GM19240 (cell line): ENCODE data around the gene RNF207.

Source experiments
- DNase-seq: peaks from one replicate; pipeline ENCODE4 v3.0.0; 2011; ENCODE audit warnings: low spot score; ENCODE audit not compliant: insufficient read length

RNF207 gene, protein sequence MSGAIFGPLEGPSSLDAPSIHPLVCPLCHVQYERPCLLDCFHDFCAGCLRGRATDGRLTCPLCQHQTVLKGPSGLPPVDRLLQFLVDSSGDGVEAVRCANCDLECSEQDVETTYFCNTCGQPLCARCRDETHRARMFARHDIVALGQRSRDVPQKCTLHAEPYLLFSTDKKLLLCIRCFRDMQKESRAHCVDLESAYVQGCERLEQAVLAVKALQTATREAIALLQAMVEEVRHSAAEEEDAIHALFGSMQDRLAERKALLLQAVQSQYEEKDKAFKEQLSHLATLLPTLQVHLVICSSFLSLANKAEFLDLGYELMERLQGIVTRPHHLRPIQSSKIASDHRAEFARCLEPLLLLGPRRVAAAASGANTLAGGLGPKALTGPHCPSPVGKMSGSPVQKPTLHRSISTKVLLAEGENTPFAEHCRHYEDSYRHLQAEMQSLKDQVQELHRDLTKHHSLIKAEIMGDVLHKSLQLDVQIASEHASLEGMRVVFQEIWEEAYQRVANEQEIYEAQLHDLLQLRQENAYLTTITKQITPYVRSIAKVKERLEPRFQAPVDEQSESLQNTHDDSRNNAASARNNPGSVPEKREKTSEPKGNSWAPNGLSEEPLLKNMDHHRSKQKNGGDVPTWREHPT

DNA sequence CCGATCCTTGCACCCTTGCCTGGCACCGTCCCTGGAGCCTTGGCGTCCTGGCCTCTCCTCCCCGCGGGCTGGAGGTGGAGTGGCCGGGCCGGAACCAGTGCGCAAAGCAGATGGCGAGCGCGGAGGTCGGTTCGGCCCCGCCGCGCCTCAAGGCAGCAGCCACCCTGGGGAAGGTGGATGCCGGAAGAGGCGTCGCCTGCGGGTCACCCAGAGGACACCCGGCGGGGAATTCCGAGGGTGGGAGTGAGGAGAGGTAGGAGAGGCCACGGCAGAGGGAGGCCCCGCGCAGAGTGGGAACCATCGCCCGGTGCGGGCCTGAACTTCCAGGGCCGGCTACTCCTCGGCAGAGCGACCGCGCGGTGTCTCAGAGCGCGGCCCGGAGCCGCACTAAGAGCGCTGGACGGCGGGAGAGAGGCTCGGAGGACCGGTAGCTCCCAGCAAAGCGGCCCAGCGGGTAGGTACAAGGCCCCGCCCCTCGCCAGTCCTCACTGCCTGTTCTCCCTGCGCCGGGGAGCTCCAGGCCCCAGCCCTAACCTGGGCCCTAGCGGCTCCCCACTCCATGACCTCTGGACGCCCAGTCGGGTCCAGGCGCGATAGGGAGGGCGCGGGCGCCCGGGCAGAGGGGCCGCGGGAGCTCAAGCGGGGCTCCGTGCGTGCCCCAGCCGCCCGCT is at the start of gene RNF207:
TSS of gene RNF207 (plus strand) at position 271 of the 671 bp plus-strand sequence. CDS start 417 bp downstream, outside the sequence.
- DNase-seq, result peak; percentile 60

DNA sequence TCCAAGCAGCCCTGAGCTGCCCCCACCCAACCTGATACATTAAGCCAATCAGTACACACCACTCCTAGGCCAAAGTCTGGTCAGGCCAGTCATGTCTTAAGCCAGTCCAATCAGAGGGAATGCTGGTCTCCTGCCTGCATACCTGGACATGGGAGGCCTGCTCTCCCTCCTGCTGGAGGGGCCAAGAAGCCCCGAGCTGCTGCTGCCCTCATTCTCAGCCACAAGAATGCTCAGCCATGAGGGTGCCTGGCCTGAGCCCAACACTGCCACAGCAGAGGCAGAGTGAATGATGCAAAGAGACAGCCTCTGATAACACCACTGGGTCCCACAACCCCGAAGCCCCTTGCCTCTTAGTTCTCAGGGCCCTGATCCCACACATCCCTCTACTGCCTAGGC is 48.8 kb upstream of the RNF207 start:
- DNase-seq, result no peak

DNA sequence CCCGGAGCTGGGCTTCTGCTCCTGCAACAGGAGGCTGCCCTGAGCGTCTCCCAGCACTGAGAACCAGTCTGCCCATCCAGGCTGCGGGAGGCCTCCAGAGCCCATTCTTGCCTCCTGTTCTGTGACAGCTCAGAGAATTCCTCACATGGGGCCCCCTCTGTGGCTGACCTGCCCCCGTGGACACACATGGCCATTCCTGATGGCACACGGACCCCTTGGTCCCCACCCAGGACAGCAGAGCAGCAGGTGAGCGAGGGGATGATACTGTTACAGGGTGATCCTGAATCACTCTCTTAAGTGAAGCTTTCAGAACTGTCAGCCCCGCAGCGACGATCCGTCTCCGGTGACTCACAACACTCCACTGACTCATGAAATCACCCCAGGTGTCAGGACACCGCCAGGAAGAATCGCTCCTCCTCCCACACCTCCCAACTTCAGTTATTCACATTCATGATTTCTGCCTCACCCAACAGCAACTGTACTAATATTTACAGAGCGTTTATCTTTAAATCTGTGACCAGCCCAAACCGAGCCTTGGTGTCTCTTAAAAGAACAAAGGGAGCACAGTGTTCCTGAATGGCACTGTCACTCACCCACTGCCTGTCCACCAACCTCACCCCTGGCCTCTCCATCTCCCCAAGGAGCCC is 48.3 kb upstream of the RNF207 start:
- no peak for DNase-seq

DNA sequence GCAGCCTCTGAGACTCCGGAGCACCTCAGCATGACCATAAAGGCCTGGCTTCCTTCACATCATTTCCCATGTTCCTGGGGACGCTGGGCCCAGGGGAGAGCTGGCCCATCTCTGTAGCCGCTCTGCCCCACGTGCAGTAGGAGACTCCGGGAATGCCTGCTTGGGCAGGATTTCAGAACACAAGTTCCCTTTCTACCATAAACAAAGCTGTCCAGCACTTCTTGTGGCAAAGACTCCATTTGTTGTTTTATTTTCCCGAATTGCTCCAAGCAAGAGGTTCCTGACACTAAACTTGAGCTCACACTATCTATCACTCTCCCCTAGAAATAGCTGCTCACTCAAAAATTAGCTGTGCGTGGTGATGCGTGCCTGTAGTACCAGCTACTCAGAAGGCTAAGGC is 47.7 kb upstream of the RNF207 start:
- DNase-seq, result no peak

DNA sequence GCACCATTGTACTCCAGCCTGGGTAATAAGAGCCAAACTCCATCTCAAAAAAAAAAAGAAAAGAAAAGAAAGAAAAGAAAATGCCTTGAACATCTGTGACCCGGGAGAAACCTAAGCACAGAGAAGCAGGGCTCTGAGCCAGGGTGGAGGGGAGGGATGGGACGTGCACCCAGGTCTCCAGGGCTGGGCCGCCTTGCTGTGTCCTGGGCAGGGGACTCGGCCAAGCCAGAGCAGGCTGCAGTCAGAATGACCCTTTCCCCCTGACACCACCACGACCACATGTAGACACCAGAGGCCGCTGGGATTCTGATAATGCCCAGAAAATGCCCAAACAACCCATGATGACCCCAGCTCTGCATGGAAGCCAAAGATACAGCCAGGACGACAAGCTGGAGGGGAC is 43.6 kb upstream of the RNF207 start:
- no peak for DNase-seq

DNA sequence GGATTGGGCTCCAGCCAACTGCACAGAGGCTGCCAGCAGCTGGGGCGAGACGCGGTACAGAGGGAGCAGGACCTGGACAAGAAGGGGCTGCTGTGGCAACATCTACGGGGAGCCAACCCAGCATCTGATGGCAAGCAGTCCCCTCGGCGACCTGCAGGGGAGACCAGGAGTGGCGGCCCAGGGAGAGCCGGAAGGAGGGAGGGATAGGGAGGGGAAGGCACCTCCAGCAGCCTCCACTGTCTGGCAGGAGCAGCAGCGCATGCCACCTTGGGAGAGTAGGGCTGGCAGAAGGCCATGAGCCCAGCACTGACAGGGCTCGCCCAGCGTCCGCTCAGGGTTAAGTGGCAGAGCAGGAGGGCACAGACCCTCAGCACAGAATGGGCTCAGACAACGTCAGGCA is 43.1 kb upstream of the RNF207 start:
- no peak for DNase-seq

DNA sequence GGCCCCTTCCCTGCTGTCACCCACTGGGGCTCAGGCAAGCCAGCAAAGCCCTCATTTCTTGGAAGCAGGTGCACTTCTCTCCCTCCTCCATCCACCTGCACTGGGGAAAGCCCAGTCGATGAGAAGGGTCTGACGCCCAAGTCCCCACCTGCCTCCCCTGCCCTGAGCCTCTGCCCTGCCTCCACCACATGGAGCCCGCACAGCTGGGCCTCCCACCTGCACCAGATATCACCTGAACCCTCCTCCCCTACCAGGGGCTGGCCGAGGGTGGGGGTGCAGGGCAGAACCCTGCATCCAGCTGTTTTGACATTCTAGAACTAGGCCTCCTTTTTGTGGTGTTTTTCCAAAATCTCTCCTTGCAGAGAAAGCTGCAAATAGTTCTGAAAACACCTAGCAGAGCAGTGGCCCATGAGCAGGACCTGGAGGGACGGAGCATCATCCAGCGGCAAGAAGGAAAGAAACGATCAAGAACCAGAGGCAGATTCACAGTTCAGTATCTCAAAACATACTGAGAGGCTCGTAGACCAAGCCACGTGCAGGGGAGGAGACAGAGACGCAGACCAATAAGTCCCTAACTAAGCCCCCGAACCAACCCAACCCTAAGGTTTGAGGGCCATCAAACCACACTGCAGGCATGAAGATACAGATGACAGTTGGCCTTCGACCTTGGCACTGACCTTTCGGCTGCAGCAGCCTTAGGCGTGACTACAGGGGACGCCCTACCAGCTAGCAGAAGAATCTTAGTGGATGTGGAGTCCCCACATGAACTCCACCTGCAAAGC is 42.5 kb upstream of the RNF207 start:
- DNase-seq, result no peak

DNA sequence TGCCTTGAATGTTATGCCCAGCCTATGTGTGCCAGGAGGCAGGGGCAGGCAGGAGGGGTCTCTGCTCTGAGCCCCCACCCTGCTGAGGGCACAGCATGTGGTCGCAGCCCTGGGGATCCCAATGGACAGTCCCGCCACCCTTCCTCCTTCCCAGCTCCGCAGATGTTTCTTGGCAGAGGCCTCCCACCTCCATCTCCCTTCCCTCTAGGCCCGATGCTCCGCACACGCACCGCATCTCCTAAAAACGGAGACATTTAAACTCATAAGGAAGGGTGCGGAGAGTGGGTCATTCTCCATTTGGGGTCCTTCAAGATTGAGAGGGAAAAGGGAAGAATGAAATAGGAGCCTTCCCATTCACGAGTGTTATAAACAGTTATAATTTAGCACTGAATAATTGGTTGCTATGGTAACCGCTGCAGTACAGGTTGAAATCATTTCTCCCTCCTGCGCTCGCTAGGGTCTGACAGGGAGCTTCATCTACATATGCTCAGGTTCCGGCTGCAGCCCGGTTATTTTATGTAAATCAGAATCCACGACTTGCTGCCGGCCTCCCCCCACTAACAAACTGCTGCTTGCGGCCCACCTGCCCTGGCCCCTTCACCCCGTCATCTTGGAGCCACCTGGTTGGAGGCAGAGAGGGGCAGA is 41.8 kb upstream of the RNF207 start:
- no peak for DNase-seq

DNA sequence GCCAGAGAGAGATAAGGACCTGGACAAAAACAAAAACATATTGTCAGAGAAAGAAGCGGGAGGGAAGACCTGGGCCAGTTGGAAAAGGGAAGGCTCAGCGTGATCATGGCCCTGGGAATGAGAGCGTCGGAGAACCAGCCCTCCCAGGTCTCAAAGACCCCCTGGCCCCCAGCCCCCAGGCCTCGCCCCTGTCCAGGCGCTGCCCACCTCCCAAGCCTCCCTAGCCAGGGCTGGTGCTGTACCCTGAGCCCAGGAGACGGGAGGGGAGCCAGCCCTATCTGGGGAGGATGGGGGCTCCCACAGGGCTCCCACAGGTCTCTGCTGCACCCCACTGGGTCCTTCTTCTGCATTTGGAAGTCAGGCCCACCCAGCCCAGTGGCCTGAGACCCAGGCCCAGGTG is 40.9 kb upstream of the RNF207 start:
- DNase-seq, result no peak

DNA sequence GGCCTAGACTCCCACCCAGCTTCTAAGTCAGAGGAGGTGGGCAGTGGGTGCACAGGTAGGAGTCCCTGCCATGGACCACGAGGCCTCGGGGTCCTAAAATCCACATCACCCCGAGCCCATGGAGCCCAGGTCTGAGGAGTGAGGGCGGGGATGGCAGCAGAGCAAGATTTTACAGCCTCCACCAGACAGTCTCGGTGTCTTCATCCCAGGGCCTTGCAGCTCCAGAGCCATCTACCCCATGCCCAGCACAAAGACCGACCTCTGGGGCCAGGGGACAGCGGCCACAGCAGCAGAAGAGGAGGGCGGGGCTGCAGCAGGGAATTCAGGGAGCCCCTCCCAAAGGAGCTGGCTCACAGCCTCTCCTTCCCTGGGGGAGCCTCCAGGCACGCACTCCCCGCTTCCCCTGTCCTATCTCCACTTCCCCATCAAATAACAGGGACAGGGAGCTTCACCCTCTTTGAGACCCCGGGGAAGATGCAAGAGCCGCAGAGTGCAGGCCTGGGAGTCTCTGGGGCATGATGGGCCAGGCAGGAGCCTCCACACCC is 40.4 kb upstream of the RNF207 start:
- no peak for DNase-seq

DNA sequence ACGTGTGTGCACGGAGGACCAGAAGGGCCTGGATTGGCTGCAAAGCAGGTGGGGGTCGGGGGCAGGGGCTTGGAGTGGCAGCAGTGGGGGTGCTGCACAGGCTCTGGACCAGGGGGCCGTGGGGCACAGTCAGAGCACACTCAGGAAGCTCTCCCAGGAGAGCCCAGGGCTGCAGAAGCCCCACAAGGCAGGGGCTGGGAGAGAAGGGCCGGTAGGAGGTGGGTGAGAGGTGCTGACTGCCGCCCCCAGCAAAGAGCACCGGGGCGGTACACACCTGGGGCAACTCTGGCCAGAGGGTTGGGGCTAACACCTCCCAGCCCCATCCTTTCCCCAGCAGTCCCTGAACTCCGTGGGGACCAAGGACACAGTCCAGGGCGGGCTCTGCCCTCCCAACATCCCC is 39.7 kb upstream of the RNF207 start:
- DNase-seq, result no peak

DNA sequence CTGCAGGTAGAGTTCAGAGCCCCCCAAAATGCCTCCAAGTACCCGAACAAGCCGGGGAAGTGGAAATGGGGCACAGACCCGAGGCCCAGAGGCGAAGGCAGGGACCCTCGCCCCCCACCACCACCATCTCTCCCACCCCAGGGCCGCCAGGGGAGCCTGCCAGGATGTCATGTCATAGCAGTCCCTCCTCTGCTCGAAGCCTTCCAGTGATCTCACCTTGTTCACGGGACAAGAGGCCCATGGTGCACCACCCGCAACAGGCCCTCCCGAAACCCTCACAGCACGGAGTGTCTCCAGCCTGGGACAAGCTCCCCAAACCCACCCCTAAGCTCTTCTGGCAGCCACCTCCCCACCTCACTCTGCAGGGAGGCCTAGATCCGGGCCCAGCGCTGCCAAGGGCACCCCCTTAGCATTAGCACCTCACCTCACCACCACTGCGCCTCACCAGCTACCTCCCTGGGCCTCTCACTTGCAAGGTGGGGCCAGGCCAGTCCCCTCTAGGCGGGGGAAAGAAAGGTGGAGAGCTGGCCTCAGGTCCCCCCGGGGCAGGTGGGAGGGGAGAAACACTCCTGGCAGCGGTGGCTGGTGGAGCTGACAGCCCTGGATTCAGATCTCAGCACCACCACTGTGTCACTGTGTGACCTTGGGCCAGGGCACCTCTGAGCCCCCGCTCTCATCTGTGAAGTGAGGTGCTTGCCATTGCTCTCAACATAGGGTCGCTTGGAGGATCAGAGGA is 39.1 kb upstream of the RNF207 start:
- DNase-seq, result no peak

DNA sequence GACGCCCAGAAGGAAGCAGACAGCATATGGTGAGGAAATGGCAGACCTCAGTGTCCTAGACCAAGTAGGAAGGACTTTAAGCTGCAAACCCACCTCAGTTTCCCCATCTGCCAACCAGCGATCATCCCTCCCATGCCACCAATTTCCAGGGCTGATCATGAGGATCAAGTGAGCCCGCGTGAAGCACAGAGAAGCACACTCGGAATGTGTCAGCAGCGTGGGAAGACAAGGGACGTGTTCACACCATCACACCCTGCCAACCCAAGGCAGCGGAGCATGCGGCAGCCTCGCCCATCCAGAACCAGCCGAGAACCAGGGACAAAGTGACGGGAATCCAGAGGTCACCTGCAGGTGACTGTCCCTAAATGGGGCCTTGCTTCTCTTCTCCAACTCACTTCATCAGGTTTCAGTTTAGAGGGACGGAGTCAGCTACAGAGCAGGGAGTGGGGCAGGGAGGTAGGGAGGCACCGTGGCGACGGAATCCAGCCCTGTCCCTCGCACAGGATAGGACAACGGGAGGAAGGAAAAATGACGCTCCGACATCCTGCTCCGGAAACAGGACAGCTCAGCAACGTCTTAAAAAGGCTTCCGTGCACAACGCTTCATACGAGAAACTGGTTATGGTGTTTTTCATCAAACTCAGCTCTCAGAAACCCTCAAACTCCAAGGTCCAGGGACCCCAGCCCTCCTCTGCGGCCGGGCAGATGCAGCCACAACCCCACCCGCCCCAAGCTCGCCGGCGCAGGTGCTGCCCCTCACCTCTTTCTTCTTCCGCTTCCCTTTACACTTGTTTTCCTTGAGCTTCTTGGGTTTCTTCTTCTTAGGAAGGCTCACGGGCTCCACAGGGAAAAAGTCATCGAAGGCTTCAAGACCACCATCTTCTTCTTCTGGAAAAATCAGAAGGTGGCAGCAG is 38.3 kb upstream of the RNF207 start:
- DNase-seq, result no peak

DNA sequence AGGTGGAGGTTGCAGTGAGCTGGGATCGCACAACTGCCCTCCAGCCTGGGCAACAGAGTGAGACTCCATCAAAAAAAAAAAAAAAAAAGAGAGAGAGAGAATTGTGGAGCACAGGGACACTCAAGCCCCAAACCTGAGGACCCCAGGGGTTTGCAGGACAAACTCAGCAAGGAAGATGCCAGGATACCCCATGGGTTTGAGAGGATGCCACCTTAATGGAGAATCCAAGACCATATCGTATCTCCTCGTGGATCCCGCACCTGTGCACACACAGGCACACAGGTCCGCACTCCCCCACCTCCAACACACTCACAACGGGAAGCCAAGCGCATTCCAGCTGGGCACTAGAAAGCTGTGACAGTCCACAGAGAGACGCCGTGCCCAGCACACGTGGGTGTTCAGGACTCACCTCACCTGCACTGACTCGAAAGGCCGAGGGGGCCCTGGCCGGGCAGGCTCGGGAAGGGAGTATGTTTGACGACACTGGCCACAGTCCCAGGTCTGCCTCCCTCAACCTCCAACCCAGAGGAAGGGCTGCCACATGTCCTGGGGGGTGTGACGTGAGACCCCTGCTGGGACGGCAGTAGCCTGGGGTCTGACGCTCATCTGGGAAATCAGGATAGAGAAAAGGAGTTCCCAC is 36.9 kb upstream of the RNF207 start:
- DNase-seq, result no peak

DNA sequence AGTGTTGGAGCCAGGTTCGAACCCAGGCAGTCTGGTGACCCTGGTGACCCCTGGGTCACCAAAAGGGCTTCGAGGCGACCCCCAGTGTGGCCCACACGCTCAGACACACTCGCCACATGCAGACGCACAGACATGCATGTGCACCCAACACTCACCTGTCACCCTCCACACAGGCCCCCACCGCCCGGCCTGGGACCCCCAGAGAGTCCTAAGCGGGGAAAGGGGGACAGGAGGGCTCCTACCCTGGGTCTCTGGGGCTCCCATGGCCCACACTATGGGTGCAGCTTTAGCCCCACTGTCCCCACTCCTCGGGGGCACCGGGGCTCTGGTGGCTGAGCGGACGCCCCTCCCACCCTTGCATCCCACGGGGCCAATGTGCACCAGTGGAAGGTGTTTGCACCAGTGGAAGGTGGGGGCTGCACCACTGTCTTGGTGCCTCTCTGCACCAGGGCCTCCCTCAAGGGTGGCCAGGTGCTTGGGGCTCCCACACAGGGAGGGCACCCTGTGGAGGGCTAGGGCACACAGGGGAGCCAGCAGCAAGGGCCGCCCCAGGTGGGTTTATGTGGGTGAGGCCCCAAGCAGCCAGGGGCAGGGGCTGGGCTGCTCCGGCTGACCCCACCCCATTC is 35.7 kb upstream of the RNF207 start:
- DNase-seq, result no peak

DNA sequence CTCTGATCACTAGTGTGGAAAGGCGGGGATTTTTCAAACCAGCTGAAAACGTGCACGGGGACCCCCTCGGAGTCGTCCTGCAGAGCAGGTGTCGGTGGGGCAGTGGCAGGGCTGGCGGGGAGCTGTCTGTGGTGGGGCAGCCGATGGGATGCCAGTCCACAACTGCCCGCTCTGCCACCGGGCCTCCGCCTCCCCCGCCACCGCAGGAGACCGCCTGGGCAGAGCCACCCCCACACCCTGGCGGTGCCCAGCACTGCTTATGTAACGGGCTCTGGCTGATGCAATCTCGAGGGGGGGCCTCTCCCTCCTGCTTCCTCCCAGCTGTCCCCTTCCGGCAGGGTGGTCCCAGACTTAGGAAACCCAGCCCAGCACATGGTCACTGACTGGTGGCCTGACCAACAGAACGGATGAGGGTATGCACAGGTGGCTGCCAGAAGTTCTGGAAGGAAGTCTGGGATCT is 35.1 kb upstream of the RNF207 start:
- no peak for DNase-seq

DNA sequence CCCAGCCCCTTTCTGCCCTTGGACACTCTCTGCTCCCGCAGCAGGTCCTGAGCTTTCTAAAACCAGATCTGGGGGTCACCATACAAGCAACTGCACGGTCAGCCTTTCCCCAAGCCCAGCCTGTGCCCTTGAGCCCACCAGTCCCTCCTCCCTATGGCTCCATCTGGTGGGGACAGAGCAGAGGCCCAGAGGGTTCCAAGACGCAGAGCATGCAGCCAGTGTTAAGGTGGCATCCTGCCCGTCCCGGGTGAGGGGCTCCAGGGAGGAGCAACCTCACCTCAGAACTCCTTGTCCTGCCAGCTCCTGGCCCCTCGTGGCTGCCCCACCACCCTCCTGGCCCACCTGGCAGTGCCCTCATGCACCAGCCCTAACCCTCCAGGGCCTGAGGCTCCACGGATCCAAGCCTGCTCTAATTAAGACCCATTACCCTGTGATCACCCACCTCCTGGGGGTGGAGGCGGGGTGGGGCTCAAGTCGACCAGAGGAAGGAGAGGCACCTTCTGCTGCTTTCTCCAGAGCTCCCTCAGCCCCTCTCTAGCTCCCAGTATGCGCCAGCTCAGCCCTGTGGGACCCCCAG is 34.3 kb upstream of the RNF207 start:
- no peak for DNase-seq
